KOPT-K1 (cell line): ENCODE data around the gene SGPP1.
"Not testable (repeated sequence)": the region's sequence is repeated elsewhere in the genome, so short reads cannot be mapped to it uniquely, and the experiment has no call there.

Experiments
- H3K27ac ChIP-seq: fragments of 200-600 bp; sonication (generic); 2 replicates; pipeline ENCODE4 v1.5.1; 2016; ENCODE audit warnings: antibody characterized with exemption, mild to moderate bottlenecking, low read depth, low read length; ENCODE audit not compliant: poor library complexity, severe bottlenecking
- H3K36me3 ChIP-seq: fragments of 200-600 bp; sonication (generic); 2 replicates; pipeline ENCODE4 v1.5.1; 2017; ENCODE audit warnings: antibody characterized with exemption, mild to moderate bottlenecking, low read length, moderate library complexity; ENCODE audit not compliant: insufficient read depth
- H3K9me3 ChIP-seq: fragments of 200-600 bp; sonication (generic); 2 replicates; pipeline ENCODE4 v1.5.1; 2017; ENCODE audit warnings: antibody characterized with exemption, low read length, mild to moderate bottlenecking; ENCODE audit not compliant: insufficient read depth, poor library complexity, severe bottlenecking

SGPP1 gene

DNA sequence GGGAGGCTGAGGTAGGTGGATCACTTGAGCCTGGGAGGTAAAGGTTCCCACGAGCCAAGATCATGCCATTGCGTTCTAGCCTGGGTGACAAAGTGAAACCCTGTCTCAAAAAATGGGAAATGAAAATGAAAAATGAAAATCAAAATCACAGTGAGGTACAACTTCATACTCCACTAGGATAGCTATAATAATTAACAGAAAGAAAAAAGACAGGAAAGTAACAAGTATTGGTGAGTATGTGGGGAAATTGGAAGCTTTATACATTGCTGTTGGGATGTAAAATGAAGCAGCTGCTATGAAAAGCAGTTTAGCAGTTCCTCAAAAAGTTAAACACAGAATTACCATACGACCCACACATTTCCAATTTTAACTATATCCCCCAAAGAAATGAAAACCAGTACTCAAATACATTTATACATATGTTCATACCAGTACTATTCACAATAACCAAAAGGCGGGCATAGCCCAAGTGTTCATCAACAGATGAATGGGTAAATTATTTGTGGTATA, 22.2 kb downstream of the SGPP1 start:
- Histone ChIP-seq H3K9me3 (no peaks in the 10 kb centered on the region), H3K36me3 (no peaks in the 10 kb centered on the region), H3K27ac (no peak overlapping the region)

DNA sequence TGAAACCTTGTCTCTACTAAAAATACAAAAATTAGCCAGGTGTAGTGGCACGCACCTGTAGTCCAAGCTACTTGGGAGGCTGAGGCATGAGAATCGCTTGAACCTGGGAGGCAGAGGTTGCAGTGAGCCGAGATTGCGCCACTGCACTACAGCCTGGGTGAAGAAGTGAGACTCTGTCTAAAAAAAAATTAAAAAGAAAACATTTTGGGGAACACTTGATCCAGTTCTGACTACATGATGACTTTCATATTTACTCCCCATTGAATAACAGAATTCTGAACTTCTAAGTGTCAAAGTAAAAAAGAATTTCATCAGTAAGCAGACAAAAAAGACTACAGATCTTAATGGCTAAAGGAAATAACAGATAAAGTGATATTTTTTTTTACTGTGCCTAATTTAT, 25.3 kb downstream of the SGPP1 start:
- not testable (repeated sequence) for H3K27ac ChIP-seq, H3K36me3 ChIP-seq, H3K9me3 ChIP-seq

DNA sequence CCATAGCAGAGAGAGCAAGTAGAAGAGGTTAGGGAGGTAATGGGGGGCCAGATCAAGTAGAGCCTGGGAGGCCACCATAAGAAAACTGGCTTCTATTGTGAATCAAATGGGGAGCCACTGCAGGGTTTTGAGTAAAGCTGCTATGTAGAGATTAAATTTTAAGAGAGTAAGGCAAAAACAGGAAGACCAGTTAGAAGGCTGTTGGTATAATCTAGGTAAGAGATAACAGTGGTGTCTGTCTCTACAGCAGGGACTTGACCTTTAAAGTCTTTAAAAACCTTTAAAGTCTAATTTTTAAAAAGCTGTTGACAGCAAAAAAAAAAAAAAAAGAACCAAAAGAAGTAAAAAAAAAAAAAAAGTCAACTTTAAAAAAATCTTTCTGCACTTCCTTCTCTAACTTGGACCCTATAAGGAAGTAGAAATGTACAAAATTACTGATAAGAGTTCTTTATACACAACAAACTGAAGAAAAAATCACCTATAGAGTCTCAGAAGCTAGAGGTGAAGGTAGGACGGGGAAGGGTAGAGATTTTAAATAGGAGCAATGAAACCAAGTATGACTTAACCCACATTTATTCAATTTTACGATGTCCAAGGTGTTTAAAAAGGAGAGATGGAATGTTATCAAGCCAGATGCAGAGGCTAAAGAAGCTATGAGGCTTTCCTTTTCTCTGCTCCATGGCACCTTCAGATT, 26.1 kb downstream of the SGPP1 start:
- no peaks in the 10 kb centered on the region for H3K9me3 ChIP-seq
- no peak overlapping the region for H3K27ac ChIP-seq
- no peaks in the 10 kb centered on the region for H3K36me3 ChIP-seq

DNA sequence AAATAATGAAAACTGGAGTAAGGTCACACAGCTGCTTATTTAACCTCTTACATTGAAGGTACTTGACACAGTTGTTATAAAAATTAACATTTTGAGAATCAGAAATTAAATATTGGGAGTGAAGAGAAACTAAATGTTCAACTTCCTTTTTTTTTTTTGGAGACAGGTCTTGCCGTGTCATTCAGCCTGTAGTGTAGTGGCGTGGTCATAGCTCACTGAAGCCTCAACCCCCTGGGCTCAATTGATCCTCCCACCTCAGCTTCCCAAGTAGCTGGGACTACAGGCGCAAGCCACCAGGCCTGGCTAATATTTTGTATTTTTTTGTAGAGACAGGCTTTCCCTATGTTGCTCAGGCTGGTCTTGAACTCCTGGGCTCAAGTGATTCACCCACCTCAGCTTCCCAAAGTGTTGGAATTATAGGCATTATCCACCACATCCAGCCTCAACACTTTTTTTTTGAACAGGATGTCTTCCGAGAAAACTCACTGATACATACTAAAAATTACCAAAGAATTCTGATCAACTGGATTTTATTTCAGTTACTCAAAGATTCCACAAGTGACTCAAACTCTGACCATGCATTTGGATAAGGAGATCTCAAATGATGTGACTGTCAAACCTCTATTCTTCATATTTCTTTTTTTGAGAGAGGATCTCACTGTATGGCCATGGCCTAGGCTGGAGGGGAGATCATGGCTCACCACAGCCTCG, 35.4 kb downstream of the SGPP1 start:
- H3K36me3 ChIP-seq: 0 out of 2 replicates have a peak, but pooled peaks cover 9% of the 10 kb centered on the region
- H3K9me3 ChIP-seq: no peaks in the 10 kb centered on the region
- H3K27ac ChIP-seq: no peak overlapping the region

DNA sequence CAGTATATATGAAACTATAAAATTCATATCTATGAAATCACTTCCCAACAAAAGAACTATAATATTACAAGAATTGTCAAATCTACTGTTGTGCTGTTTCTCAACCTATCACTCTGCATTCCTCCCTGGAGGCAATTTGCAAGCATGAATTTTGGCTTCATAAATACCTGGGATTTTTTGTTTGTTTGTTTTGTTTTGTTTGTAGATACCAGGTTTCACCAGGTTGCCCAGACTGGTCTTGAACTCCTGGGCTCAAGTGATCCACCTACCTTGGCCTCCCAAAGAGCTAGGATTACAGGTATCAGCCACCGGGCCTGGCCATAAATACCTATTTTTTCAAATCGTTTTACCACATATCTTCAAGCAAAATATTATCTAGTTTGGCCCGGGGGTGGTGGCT, 38.7 kb downstream of the SGPP1 start:
- no peaks in the 10 kb centered on the region for H3K9me3 ChIP-seq
- H3K27ac ChIP-seq: no peak overlapping the region
- 0 out of 2 replicates have a peak, but pooled peaks cover 14% of the 10 kb centered on the region for H3K36me3 ChIP-seq

DNA sequence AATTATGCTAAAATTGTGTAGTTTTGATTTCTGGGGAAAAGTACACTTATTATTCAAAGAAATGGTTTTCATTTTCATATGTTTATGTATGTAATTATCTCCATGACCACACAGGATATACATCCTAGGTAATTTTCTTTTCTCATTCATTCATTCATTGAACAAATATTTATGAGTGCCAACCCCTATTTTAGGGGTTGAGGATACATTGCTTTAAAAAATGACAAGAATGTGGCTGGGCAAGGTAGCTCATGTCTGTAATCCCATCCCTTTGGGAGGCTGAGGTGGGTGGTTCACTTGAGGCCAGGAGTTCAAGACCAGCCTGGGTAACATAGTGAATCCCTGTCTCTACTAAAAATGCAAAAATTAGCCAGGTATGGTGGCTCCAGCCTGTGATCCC, 40.9 kb downstream of the SGPP1 start:
- H3K9me3 ChIP-seq: no peaks in the 10 kb centered on the region
- 0 out of 2 replicates have a peak, but pooled peaks cover 6% of the 10 kb centered on the region for H3K36me3 ChIP-seq
- H3K27ac ChIP-seq: no peak overlapping the region

DNA sequence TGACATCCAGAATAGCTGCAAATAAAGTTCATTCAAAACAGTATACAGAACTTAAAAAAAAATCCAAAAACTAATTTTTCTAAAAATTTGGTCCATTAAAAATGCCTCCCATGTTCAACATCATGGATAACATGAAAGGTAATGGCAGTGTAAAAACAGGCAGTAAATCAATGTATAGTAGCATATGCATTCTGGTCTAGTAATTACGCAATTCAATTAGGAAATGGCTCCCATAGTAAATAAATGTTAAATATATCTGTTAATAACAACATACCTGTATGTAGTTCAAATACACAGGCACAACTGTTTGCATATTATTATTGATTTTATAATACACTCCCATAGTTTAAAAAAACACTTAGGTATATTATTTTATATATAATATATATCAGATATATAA, 42.5 kb downstream of the SGPP1 start:
- Histone ChIP-seq H3K9me3 (no peaks in the 10 kb centered on the region), H3K36me3 (0 out of 2 replicates have a peak, but pooled peaks cover 6% of the 10 kb centered on the region)

DNA sequence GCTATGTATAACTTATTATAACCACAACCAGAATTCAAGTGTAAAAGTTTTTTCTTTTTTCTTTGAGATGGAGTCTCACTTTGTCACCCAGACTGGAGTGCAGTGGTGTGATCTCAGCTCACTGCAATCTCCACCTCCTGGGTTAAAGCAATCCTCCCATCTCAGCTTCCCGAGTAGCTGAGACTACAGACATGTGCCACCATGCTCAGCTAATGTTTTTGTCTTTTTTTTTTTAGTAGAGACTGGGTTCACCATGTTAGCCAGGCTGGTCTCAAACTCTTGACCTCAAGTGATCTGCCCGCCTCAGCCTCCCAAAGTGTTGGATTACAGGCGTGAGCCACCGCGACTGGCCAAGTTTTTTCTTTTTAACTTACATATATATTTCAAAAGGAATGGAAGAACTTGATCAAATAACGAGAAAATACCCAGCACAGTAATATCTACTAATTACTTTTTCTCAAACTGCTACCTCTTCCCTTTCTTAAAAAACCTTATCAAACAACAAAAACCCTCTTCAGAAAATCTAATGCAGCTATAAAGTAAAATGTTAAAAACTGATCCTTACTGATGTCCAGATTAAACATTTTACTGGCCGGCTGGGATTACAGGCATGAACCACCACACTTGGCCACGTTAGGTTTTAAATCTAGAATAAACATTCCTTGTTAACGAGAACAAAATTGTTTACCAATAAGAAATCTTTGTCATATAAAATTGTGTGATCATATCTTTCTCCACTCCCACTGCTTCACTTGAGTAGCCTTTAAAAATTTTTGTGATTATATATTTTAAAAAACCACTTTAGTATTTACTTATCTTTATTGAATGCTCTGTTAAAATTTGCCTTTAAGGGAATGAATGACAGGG, 44.9 kb downstream of the SGPP1 start:
- Histone ChIP-seq H3K9me3 (no peaks in the 10 kb centered on the region), H3K27ac (no peak overlapping the region), H3K36me3 (0 out of 2 replicates have a peak, but pooled peaks cover 6% of the 10 kb centered on the region)

More for the DNA sequence above, 42.5 kb downstream of the SGPP1 start:
- H3K27ac ChIP-seq: no peak overlapping the region

DNA sequence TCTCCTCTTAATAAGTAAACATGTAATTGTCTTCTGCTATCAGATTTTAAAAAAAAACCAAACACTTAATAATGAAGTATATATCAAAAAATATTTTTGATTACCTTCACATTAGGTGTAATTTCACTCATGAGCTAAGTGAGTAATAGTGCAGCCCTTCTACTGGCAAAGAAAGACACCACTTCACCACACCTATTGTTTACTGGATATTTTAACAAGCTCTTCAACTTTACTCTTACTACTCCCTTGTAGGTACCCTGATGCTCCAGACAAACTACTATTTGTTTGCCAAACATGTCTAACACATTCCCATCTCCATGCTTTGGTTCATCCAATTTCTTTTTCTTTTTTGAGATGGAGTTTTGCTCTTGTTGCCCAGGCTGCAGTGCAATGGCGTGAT, 49.3 kb downstream of the SGPP1 start:
- H3K9me3 ChIP-seq: no peaks in the 10 kb centered on the region
- no peak overlapping the region for H3K27ac ChIP-seq

DNA sequence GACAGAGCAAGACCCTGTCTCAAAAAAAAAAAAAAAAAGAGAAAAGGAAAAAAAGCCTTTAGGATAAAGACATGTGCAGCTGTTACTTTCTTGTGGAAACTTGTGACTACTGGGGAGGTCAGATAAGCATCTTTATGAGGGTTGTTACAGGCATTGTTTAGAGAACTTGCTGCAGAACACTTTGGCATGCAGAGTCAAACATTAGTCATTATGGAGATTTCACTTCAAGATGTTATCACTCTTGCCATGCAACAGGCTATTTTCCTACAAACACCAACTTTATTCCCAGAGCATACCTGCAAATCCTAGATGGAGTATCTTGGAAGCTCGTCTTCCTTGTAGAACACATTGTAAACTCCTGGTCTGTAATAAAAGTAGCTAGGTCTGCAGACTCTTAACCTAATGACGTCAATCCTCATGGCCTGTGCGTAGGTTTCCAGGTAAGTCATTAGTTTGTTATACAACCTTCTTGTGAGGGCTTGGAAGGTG, 49.9 kb downstream of the SGPP1 start:
- Histone ChIP-seq H3K36me3 (no peaks in the 10 kb centered on the region), H3K27ac (no peak overlapping the region), H3K9me3 (no peaks in the 10 kb centered on the region)

More for the DNA sequence above, 49.3 kb downstream of the SGPP1 start:
- H3K36me3 ChIP-seq: no peaks in the 10 kb centered on the region

DNA sequence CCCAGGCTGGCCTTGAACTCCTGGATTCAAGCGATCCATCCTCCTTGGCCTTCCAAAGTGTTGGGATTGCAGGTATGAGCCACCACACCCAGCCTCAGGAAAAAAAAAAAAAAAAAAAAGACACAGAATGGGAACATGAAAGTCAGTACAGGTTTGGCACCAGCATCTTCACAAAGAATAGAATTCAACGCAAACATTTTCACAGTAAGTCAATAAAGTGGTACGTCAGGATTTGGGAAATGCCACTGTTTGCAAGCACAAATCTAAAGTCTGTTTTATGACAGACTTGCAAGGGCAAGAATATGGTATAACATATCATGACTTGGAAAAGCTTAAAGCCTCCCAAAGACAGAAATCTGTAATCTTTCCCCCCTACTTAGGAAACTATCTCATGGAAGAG, 51.2 kb downstream of the SGPP1 start:
- Histone ChIP-seq H3K36me3 (no peaks in the 10 kb centered on the region), H3K9me3 (no peaks in the 10 kb centered on the region), H3K27ac (no peak overlapping the region)

DNA sequence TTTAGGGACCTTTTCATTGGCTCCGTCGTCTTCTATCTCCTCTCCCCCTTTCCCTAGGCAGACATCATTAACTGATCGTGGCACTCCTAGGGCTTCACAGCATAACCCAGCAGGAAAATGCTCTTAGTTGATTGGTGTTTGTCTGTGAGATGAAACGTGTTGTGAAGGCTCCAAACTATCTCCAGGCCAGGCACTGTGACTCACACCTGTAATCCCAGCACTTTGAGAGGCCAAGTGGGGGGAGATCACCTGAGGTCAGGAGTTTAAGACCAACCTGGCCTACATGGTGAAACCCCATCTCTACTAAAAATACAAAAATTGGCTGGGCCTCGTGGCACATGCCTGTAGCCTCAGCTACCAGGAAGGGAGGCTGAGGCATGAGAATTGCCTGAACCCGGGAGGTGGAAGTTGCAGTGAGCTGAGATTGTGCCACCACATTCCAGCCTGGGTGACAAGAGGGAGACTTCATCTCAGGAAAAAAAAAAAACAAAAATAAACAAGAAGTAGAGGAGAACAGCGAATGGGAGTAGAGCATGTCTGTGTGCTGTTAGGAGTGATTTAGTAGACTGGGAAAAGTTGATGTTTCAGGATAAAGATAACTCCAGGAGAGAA, 53.9 kb downstream of the SGPP1 start:
- Histone ChIP-seq H3K27ac (no peak overlapping the region), H3K36me3 (no peaks in the 10 kb centered on the region), H3K9me3 (no peaks in the 10 kb centered on the region)

DNA sequence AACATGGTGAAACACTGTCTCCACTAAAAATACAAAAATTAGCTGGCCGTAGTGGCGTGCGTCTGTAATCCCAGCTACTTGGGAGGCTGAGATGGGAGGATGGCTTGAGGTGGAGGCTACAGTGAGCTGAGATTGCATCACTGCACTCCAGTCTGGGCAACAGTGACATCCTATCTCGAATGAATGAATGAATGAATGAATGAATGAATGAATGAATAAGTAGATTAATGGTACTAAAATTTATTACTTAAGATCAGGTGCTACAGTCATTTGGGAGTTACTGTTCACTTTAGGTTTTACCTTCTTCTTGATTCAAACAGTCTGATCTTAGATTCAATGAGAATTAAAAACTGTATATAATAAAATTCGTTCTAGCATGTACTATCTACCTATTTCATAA, 54.6 kb downstream of the SGPP1 start:
- no peaks in the 10 kb centered on the region for H3K36me3 ChIP-seq
- H3K9me3 ChIP-seq: no peaks in the 10 kb centered on the region
- no peak overlapping the region for H3K27ac ChIP-seq

DNA sequence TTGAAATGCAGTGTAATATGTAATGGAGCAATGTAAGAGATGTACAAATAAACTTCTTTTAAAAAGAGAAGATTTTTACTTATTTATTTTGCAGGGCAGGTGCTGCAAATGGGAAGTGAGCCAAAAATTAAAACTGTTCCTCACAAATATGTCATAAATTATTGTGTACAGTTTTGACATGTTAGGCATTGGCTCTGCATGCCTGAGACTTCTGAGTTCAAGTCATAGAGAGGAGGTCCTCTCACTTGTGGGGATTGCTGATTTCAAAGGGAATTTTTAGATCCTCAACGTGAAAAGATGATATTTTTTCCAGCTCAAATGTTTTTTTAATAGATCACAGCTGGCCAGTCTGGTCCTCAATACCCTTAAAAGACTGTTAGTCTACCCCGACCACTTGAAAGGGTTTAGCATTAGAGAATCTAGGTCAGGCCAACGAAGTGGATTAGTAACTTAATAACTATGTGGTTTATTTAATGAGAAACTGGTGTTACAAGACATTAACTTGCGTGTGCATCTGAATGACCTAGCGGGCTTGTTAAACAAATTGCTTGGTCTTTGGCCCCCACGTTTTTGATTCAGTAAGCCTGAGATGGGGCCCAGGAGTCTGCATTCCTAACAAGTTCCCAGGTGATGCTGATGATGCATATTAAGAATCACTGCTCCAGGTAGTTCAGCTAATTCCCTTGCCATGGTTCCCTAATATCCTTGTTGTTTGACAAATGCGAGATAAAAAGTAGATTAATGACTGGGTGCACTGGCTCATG, 55.3 kb downstream of the SGPP1 start:
- H3K9me3 ChIP-seq: no peaks in the 10 kb centered on the region
- H3K27ac ChIP-seq: no peak overlapping the region
- no peaks in the 10 kb centered on the region for H3K36me3 ChIP-seq
